ENCODE data around the gene CCDC188.

Gene CCDC188

GRCh38 chr22:20129747-20130014 is 21.2 kb downstream of the CCDC188 start:
- H3K4me3 ChIP-seq (ENCODE audit: control insufficient read depth, low read depth, low read length), result no peak overlapping the region
- TF ChIP-seq CTCF (conservative IDR thresholded peaks at IDR 0.05; ENCODE audit: control insufficient read depth, insufficient read depth, low read depth, low read length), result no peak
- no peak for DNase-seq (ENCODE audit: low read depth)

DNA sequence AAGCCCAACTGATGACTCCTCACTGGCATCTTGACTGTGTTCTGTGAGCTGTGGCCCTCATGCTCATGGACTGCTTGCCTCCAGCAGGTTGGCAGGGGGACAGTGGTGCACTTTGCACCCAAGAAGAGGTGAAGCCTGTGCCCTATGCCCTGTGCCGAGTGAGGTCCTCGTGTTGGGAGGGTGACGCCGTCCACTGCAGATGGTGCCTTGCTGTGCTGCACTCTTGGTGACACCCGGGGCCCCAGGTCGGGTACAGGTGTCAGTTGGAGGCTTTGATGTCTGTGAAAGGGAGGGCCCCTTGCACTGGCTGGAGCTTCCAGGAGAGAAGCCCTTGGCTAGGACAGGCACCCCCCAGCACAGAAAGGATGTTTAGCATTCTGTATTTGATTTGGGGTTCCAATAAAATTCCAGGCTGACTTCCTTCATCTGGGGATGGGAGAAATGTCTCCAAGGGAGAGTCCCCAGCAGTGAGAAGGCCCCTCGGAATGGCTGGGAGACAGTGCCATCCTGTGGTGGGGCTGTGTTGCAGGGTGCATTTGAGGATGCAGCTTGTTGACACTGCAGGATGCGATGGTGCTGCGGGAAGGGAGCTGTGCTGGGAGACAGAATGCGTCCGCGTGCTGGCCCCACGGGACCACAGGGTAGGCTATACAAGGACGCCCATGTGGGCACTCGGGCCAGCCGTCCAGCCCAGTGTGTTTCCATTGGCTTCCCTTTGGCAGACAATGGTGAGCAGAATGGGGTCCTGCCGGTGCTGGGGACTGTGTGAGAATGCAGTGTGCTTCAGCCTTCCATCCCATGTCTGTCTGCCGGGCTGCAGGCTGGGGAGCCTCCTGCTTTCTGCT is 21.7 kb downstream of the CCDC188 start:
- no peak overlapping the region for H3K4me3 ChIP-seq (ENCODE audit: control insufficient read depth, low read depth, low read length)
- DNase-seq (ENCODE audit: low read depth), result peak; percentile 53
- TF ChIP-seq CTCF (conservative IDR thresholded peaks at IDR 0.05; ENCODE audit: control insufficient read depth, insufficient read depth, low read depth, low read length), result peak; percentile 48

DNA sequence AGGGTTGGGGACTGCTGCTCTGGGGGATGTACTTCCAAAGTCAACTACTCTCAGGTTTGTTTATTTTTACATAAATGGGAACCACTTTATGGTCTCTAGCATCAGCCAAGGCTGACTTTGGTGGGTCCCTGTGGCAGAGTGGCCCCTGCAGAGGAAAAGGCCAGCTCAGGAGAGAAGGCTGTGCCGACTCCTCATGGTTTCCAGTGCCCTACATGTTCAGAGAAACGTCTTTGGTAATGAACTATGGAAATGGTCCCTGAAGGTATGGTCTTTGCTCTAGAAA is 22.3 kb downstream of the CCDC188 start:
- no peak for TF ChIP-seq CTCF (conservative IDR thresholded peaks at IDR 0.05; ENCODE audit: control insufficient read depth, insufficient read depth, low read depth, low read length)
- DNase-seq (ENCODE audit: low read depth), result no peak

GRCh38 chr22:20127869-20128618 is 22.8 kb downstream of the CCDC188 start:
- no peak for TF ChIP-seq CTCF (conservative IDR thresholded peaks at IDR 0.05; ENCODE audit: control insufficient read depth, insufficient read depth, low read depth, low read length)
- no peak overlapping the region for H3K4me3 ChIP-seq (ENCODE audit: control insufficient read depth, low read depth, low read length)
- no peak for DNase-seq (ENCODE audit: low read depth)

More for the DNA sequence above, 22.3 kb downstream of the CCDC188 start:
- H3K4me3 ChIP-seq (ENCODE audit: control insufficient read depth, low read depth, low read length), result no peak overlapping the region

DNA sequence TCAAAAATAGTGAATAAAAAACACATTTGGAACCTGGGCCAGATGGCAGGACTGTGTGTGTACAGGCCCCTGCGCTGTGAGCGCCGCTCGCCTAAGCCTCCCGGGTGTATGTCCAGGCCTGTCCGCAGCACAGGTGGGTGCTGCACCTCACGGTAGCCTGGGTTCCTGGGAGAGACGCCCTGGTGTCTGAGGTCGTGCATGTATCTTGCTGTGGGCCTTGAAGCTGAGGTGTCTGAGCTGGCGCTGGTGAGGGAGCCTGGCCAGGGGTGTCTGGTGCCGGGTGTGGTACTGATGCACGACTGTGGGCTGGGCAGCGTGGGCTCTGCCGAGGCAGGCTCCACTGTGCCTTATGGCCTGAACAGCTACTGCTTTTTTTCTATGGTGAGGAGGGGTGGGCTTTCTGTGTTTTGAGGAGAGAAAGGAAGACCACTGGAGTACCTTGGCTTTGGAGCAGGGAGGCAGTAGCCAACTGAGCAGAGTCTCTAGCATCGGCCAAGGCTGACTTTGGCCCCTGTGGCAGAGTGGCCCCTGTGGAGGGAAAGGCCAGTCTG is 23.5 kb downstream of the CCDC188 start:
- no peak for TF ChIP-seq CTCF (conservative IDR thresholded peaks at IDR 0.05; ENCODE audit: control insufficient read depth, insufficient read depth, low read depth, low read length)
- no peak overlapping the region for H3K4me3 ChIP-seq (ENCODE audit: control insufficient read depth, low read depth, low read length)
- no peak for DNase-seq (ENCODE audit: low read depth)

- H3K4me3 ChIP-seq (ENCODE audit: control insufficient read depth, low read depth, low read length), result no peak overlapping the region
- no peak for DNase-seq (ENCODE audit: low read depth)
- TF ChIP-seq CTCF (conservative IDR thresholded peaks at IDR 0.05; ENCODE audit: control insufficient read depth, insufficient read depth, low read depth, low read length), result no peak
Observed at GRCh38 chr22:20126284-20127029, 24.4 kb downstream of the CCDC188 start.
